Measurements from ENCODE around the gene PTPN7. TPM values are rescaled to one million over a fixed set of nuclear protein-coding genes. Genes with fewer than 3 reads are reported as not detected.

PTPN7 gene
- total RNA-seq (2014; rRNA removed; shearing (Covaris generic)): not detected in 2 replicates

- DNase-seq (ENCODE audit: low spot score): no peak
- in situ Hi-C loops (cut with HindIII; ENCODE audit: low sequenced_read_pairs): no loop called here
Observed at GRCh38 chr1:202160377-202160940, at the start of gene PTPN7. PTPN7 (minus strand) TSS chr1:202160602; CDS start chr1:202159402, 1,200 bp downstream.

- no peak for DNase-seq (ENCODE audit: low spot score)
- in situ Hi-C loops (cut with HindIII; ENCODE audit: low sequenced_read_pairs): no loop called here
Observed at GRCh38 chr1:202208351-202208857, 48.0 kb upstream of the PTPN7 start.

- in situ Hi-C loops (cut with HindIII; ENCODE audit: low sequenced_read_pairs): no loop called here
Observed at GRCh38 chr1:202207292-202207691, 46.9 kb upstream of the PTPN7 start.

GRCh38 chr1:202205523-202206190, 45.3 kb upstream of the PTPN7 start:
- in situ Hi-C loops (cut with HindIII; ENCODE audit: low sequenced_read_pairs): no loop called here
- no peak for DNase-seq (ENCODE audit: low spot score)

More at GRCh38 chr1:202207292-202207691, 46.9 kb upstream of the PTPN7 start:
- no peak for DNase-seq (ENCODE audit: low spot score)

GRCh38 chr1:202204065-202204464, 43.7 kb upstream of the PTPN7 start:
- in situ Hi-C loops (cut with HindIII; ENCODE audit: low sequenced_read_pairs): no loop called here
- no peak for DNase-seq (ENCODE audit: low spot score)

GRCh38 chr1:202203238-202204039, 43.0 kb upstream of the PTPN7 start:
- in situ Hi-C loops (cut with HindIII; ENCODE audit: low sequenced_read_pairs): no loop called here
- no peak for DNase-seq (ENCODE audit: low spot score)

- DNase-seq (ENCODE audit: low spot score): peak; percentile 91
- in situ Hi-C loops (cut with HindIII; ENCODE audit: low sequenced_read_pairs): no loop called here
Observed at GRCh38 chr1:202202500-202203168, 42.2 kb upstream of the PTPN7 start.

- in situ Hi-C loops (cut with HindIII; ENCODE audit: low sequenced_read_pairs): no loop called here
- no peak for DNase-seq (ENCODE audit: low spot score)
Observed at GRCh38 chr1:202201971-202202370, 41.6 kb upstream of the PTPN7 start.

GRCh38 chr1:202201266-202201665, 40.9 kb upstream of the PTPN7 start:
- in situ Hi-C loops (cut with HindIII; ENCODE audit: low sequenced_read_pairs): no loop called here
- DNase-seq (ENCODE audit: low spot score): no peak

- in situ Hi-C loops (cut with HindIII; ENCODE audit: low sequenced_read_pairs): no loop called here
- DNase-seq (ENCODE audit: low spot score): peak; percentile 46
Observed at GRCh38 chr1:202200669-202201068, 40.3 kb upstream of the PTPN7 start.

- peak; percentile 16 for DNase-seq (ENCODE audit: low spot score)
- in situ Hi-C loops (cut with HindIII; ENCODE audit: low sequenced_read_pairs): no loop called here
Observed at GRCh38 chr1:202200112-202200548, 39.7 kb upstream of the PTPN7 start.

- in situ Hi-C loops (cut with HindIII; ENCODE audit: low sequenced_read_pairs): no loop called here
Observed at GRCh38 chr1:202199040-202199889, 38.9 kb upstream of the PTPN7 start.

GRCh38 chr1:202198366-202198724, 37.9 kb upstream of the PTPN7 start:
- in situ Hi-C loops (cut with HindIII; ENCODE audit: low sequenced_read_pairs): no loop called here
- no peak for DNase-seq (ENCODE audit: low spot score)

More at GRCh38 chr1:202199040-202199889, 38.9 kb upstream of the PTPN7 start:
- no peak for DNase-seq (ENCODE audit: low spot score)

- no peak for DNase-seq (ENCODE audit: low spot score)
- in situ Hi-C loops (cut with HindIII; ENCODE audit: low sequenced_read_pairs): no loop called here
Observed at GRCh38 chr1:202197653-202198365, 37.4 kb upstream of the PTPN7 start.

GRCh38 chr1:202194328-202194648, 33.9 kb upstream of the PTPN7 start:
- in situ Hi-C loops (cut with HindIII; ENCODE audit: low sequenced_read_pairs): no loop called here

GRCh38 chr1:202193614-202194327, 33.4 kb upstream of the PTPN7 start, which contains the start of gene LGR6:
LGR6 (plus strand) TSS chr1:202193799; CDS start chr1:202193990, 191 bp downstream.
- DNase-seq (ENCODE audit: low spot score): no peak
- in situ Hi-C loops (cut with HindIII; ENCODE audit: low sequenced_read_pairs): no loop called here

More at GRCh38 chr1:202194328-202194648, 33.9 kb upstream of the PTPN7 start:
- DNase-seq (ENCODE audit: low spot score): no peak
